ENCODE data around the gene SRP14.

The SRP14 gene

GRCh38 chr15:40043927-40044716, 5.1 kb upstream of the SRP14 start:
- no peak overlapping the region for H3K27ac ChIP-seq
- no peaks in the 10 kb centered on the region for H3K27me3 ChIP-seq (ENCODE audit: insufficient read depth, low read depth)
- peak overlapping the region; percentile 72 for H2AFZ ChIP-seq (ENCODE audit: low read depth)

DNA sequence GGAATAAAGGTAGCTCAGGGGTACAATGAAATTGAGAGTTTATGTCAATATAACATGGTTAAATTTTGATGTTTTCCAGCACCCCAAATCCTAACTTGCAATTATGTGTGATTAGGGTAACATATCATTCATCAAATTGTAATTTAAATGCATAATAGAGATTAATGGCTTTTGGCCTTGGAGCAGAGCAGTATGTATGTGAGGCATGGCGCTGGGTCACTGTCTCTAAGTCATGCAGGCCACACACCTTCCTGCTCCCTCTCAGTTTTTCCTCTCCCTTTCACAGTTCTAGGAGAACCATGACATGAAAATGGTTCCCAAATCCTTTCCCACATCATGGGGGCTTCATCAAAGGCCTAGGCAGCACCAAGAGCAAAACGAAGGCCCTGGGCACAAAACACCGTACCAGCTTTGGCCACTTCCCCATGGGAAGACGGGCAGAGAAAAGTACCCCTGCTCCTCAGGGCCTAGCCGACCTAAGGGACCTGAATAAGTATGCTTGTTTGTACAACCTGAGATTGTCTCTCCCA, 3.9 kb upstream of the SRP14 start:
- Histone ChIP-seq H3K4me1 (ENCODE audit: low read depth, poor library complexity, severe bottlenecking) (peaks cover 53% of the 10 kb centered on the region), H2AFZ (ENCODE audit: low read depth) (no peak overlapping the region), H3K27me3 (ENCODE audit: insufficient read depth, low read depth) (no peaks in the 10 kb centered on the region), H3K36me3 (ENCODE audit: insufficient read depth) (no peaks in the 10 kb centered on the region), H3K27ac (no peak overlapping the region), H3K79me2 (ENCODE audit: insufficient read depth, low read depth) (peaks cover 12% of the 10 kb centered on the region; the same call in 1 of the 2 replicates), H3K4me2 (no peak overlapping the region), H3K9ac (no peak overlapping the region), H3K4me3 (IDR thresholded peaks at IDR 0.05; ENCODE audit: insufficient read depth, low read depth, low read length) (no peak overlapping the region), H4K20me1 (ENCODE audit: insufficient read depth) (no peaks in the 10 kb centered on the region)
- TF ChIP-seq CTCF (conservative IDR thresholded peaks at IDR 0.05; ENCODE audit: low read depth, low read length): no peak

More at GRCh38 chr15:40043927-40044716, 5.1 kb upstream of the SRP14 start:
- Histone ChIP-seq H3K4me1 (ENCODE audit: low read depth, poor library complexity, severe bottlenecking) (peaks cover 60% of the 10 kb centered on the region), H3K79me2 (ENCODE audit: insufficient read depth, low read depth) (no peaks in the 10 kb centered on the region; the same call in 1 of the 2 replicates), H3K4me3 (IDR thresholded peaks at IDR 0.05; ENCODE audit: insufficient read depth, low read depth, low read length) (no peak overlapping the region), H3K9ac (no peak overlapping the region), H4K20me1 (ENCODE audit: insufficient read depth) (no peaks in the 10 kb centered on the region), H3K4me2 (peak overlapping the region; percentile 60; the same call in 1 of the 2 replicates), H3K36me3 (ENCODE audit: insufficient read depth) (no peaks in the 10 kb centered on the region)
- no peak for TF ChIP-seq CTCF (conservative IDR thresholded peaks at IDR 0.05; ENCODE audit: low read depth, low read length)

- H3K4me2 ChIP-seq: no peak overlapping the region
- peaks cover 17% of the 10 kb centered on the region; the same call in 1 of the 2 replicates for H3K79me2 ChIP-seq (ENCODE audit: insufficient read depth, low read depth)
- no peak overlapping the region for H3K27ac ChIP-seq
- no peaks in the 10 kb centered on the region; the same call in 1 of the 2 replicates for H3K36me3 ChIP-seq (ENCODE audit: insufficient read depth)
- no peak for TF ChIP-seq CTCF (conservative IDR thresholded peaks at IDR 0.05; ENCODE audit: low read depth, low read length)
- no peaks in the 10 kb centered on the region for H4K20me1 ChIP-seq (ENCODE audit: insufficient read depth)
- H3K4me3 ChIP-seq (IDR thresholded peaks at IDR 0.05; ENCODE audit: insufficient read depth, low read depth, low read length): no peak overlapping the region
- H3K27me3 ChIP-seq (ENCODE audit: insufficient read depth, low read depth): no peaks in the 10 kb centered on the region
- H2AFZ ChIP-seq (ENCODE audit: low read depth): no peak overlapping the region
- H3K4me1 ChIP-seq (ENCODE audit: low read depth, poor library complexity, severe bottlenecking): peaks cover 51% of the 10 kb centered on the region
- H3K9ac ChIP-seq: no peak overlapping the region
Measured at GRCh38 chr15:40040770-40041169, 1.8 kb upstream of the SRP14 start.

DNA sequence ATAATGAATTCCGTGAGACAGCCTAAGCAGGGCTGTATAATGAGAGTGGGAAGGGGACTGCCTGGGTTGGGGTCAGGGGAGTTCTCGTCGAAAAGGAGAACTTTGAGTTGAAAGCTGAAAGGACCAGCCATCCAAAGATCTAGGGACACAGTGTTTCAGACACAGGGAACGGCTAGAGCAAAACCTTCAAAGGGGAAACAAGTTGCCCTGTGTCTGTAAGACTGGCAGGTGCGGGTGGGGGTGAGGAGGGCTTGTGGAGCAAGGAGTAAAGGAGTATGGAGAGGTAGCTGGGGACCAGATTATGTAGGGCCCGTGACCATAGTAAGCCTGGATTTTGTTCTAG, 1.3 kb upstream of the SRP14 start:
- Histone ChIP-seq H3K4me1 (ENCODE audit: low read depth, poor library complexity, severe bottlenecking) (peaks cover 50% of the 10 kb centered on the region), H3K27ac (no peak overlapping the region), H3K4me3 (IDR thresholded peaks at IDR 0.05; ENCODE audit: insufficient read depth, low read depth, low read length) (no peak overlapping the region), H4K20me1 (ENCODE audit: insufficient read depth) (no peaks in the 10 kb centered on the region), H3K27me3 (ENCODE audit: insufficient read depth, low read depth) (no peaks in the 10 kb centered on the region), H3K4me2 (peak overlapping the region; percentile 53), H2AFZ (ENCODE audit: low read depth) (no peak overlapping the region), H3K9ac (no peak overlapping the region), H3K79me2 (ENCODE audit: insufficient read depth, low read depth) (peaks cover 17% of the 10 kb centered on the region; the same call in 1 of the 2 replicates), H3K36me3 (ENCODE audit: insufficient read depth) (no peaks in the 10 kb centered on the region; the same call in 1 of the 2 replicates)
- TF ChIP-seq CTCF (conservative IDR thresholded peaks at IDR 0.05; ENCODE audit: low read depth, low read length): no peak
